OCI-LY1 (cell line): ENCODE results near the gene LY9.

ENCODE experiments used
- EZH2 ChIP-seq: fragments of 200-600 bp; sonication (generic), shearing (Covaris generic); IDR thresholded peaks from 2 replicates; pipeline ENCODE4 v1.8.0; 2017; ENCODE audit warnings: borderline replicate concordance, mixed run types, mild to moderate bottlenecking, antibody characterized with exemption, low read length, moderate library complexity, mixed read lengths
- TF ChIP-seq, protein P1 (sequence below): fragments of 200-600 bp; sonication (generic), shearing (Covaris generic); IDR thresholded peaks from 2 replicates; pipeline ENCODE4 v1.5.1; 2017; ENCODE audit warnings: mild to moderate bottlenecking, antibody characterized with exemption, low read length, moderate library complexity, mixed read lengths

DNA sequence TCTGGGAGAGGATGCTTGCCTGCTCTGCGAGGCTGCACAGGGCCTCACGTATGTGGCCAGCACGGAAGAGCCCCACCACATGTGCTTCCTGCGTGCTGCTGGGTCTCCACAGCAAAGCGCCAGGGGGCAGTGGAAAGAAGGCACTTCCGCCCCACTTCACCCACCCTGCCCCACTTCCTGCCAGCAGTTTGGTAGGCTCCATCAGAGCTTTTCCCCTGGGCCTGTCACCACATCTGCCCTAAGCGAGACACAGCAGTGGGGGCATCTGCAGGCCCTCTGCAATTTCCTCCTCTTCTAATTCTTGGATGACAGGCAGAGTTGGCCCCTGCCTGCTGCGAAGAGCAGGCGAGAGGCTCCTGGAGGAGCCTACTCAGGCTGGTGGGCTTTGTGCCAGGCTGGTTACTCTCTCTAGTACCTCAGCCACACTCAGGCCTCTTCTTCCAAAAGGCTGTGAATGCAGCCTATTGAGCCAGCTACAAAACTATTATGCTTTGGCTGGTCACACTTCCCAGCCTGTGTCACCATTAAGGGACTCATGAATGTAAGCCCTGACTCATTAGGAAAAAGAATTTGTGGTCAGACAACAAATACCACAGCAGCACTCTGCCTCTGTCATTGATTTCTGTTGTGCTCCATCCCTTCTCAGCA, 41.7 kb downstream of the LY9 start:
- TF ChIP-seq, protein P1, sequence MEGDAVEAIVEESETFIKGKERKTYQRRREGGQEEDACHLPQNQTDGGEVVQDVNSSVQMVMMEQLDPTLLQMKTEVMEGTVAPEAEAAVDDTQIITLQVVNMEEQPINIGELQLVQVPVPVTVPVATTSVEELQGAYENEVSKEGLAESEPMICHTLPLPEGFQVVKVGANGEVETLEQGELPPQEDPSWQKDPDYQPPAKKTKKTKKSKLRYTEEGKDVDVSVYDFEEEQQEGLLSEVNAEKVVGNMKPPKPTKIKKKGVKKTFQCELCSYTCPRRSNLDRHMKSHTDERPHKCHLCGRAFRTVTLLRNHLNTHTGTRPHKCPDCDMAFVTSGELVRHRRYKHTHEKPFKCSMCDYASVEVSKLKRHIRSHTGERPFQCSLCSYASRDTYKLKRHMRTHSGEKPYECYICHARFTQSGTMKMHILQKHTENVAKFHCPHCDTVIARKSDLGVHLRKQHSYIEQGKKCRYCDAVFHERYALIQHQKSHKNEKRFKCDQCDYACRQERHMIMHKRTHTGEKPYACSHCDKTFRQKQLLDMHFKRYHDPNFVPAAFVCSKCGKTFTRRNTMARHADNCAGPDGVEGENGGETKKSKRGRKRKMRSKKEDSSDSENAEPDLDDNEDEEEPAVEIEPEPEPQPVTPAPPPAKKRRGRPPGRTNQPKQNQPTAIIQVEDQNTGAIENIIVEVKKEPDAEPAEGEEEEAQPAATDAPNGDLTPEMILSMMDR, result peak; percentile 42
- no peak for TF ChIP-seq EZH2
